ENCODE measurements around the gene LDLRAD2.

- no peak for TF ChIP-seq TARDBP (IDR thresholded peaks at IDR 0.05)
- TF ChIP-seq FOXA1 (IDR thresholded peaks at IDR 0.05) = no peak
- TF ChIP-seq FOXK2 (IDR thresholded peaks at IDR 0.05) = no peak
- TF ChIP-seq BHLHE40 (IDR thresholded peaks at IDR 0.05; ENCODE audit: borderline replicate concordance) = no peak
- no peak for TF ChIP-seq SUZ12 (IDR thresholded peaks at IDR 0.05)
- no peak for TF ChIP-seq SP1 (IDR thresholded peaks at IDR 0.05)
- TF ChIP-seq FOXM1 (IDR thresholded peaks at IDR 0.05; ENCODE audit: borderline replicate concordance) = no peak
- no peak for TF ChIP-seq ELF4 (IDR thresholded peaks at IDR 0.05)
- TF ChIP-seq HDGF (IDR thresholded peaks at IDR 0.05; ENCODE audit: borderline replicate concordance) = no peak
- TF ChIP-seq NFRKB (IDR thresholded peaks at IDR 0.05) = no peak
These were observed 30.2 kb upstream of the LDLRAD2 start for GRCh38 chr1:21781815-21782348.
